Muscle of arm (tissue), 14 donors: ENCODE measurements around the gene HDAC4. TPM values are rescaled to one million over a fixed set of nuclear protein-coding genes. Genes with fewer than 3 reads are reported as not detected.
"Not testable (repeated sequence)": the region's sequence is repeated elsewhere in the genome, so short reads cannot be mapped to it uniquely, and the experiment has no call there.

Experiments
- DNase-seq: peaks from one replicate; pipeline ENCODE4 v3.0.0-alpha.2; 2013
- long read RNA-seq, 11 donors: transcript quantifications; one replicate each; lab custom pipeline, GENCODE V29; 2026
- polyA plus RNA-seq, 12 donors: library from polyadenylated mRNA; unstranded; fragments of 120-200 nt; gene quantifications; one replicate each; pipeline ENCODE4 v1.2.1, GENCODE V29; 2013; ENCODE audit not compliant: insufficient read length in 12 of 12

Gene HDAC4
- polyA plus RNA-seq, result 10 to 100 TPM in 10 of 12 donors, 1 to 10 TPM in 1, not detected in 1; 10.0 to 23.7 (median 13.5) TPM
- long read RNA-seq, donor 1, result 0 reads
- long read RNA-seq, donor 2, result 0 reads
- long read RNA-seq, donor 3, result 0 reads
- long read RNA-seq, donor 4, result 0 reads
- long read RNA-seq, donor 5, partial matches to known transcripts, result 0 of 2 reads
- long read RNA-seq, donor 5, other reads (novel, unspliced or antisense), result 0 of 2 reads
- long read RNA-seq, donor 6, result 0 reads
- long read RNA-seq, donor 7, result 0 reads
- long read RNA-seq, donor 8, partial matches to known transcripts, result 10 of 10 reads
- long read RNA-seq, donor 8, other reads (novel, unspliced or antisense), result 0 of 10 reads
- long read RNA-seq, donor 9, result 0 reads
- long read RNA-seq, donor 10, result 0 reads
- long read RNA-seq, donor 11, result 0 reads

GRCh38 chr2:239400596-239401066 is at the start of gene HDAC4:
TSS of gene HDAC4 (minus strand) at chr2:239401020. CDS start at chr2:239352699, 48,321 bp downstream.
- no peak for DNase-seq

- not testable (repeated sequence) for DNase-seq
Observed at GRCh38 chr2:239449468-239449867, 48.6 kb upstream of the HDAC4 start.

GRCh38 chr2:239445771-239446524 is 45.1 kb upstream of the HDAC4 start:
- peak; percentile 72 for DNase-seq

GRCh38 chr2:239444626-239445577 is 44.1 kb upstream of the HDAC4 start:
- no peak for DNase-seq

GRCh38 chr2:239443666-239444567 is 43.1 kb upstream of the HDAC4 start:
- DNase-seq, result no peak

- no peak for DNase-seq
Observed at GRCh38 chr2:239443102-239443620, 42.3 kb upstream of the HDAC4 start.

- DNase-seq, result no peak
Observed at GRCh38 chr2:239442192-239442591, 41.4 kb upstream of the HDAC4 start.

GRCh38 chr2:239441261-239442078 is 40.6 kb upstream of the HDAC4 start:
- DNase-seq, result no peak

- peak; percentile 27 for DNase-seq
Observed at GRCh38 chr2:239440511-239440959, 39.7 kb upstream of the HDAC4 start.

GRCh38 chr2:239439754-239440315 is 39.0 kb upstream of the HDAC4 start:
- DNase-seq, result no peak

- no peak for DNase-seq
Observed at GRCh38 chr2:239438995-239439753, 38.4 kb upstream of the HDAC4 start.

- DNase-seq, result no peak
Observed at GRCh38 chr2:239438368-239438767, 37.5 kb upstream of the HDAC4 start.

GRCh38 chr2:239436669-239437335 is 36.0 kb upstream of the HDAC4 start:
- DNase-seq, result no peak

GRCh38 chr2:239436076-239436475 is 35.3 kb upstream of the HDAC4 start:
- DNase-seq, result no peak

GRCh38 chr2:239433777-239434403 is 33.1 kb upstream of the HDAC4 start:
- DNase-seq, result no peak

GRCh38 chr2:239432174-239432573 is 31.4 kb upstream of the HDAC4 start:
- DNase-seq, result no peak

- no peak for DNase-seq
Observed at GRCh38 chr2:239431536-239431935, 30.7 kb upstream of the HDAC4 start.
